Ishikawa (cell line): ENCODE data around the gene SPCS3.

Experiments
- CEBPB ChIP-seq: IDR thresholded peaks from 2 replicates; pipeline ENCODE4 v1.6.1; 2012
- CREB1 ChIP-seq: IDR thresholded peaks from 2 replicates; pipeline ENCODE4 v1.6.1; 2012; ENCODE audit warnings: low read depth
- EGR1 ChIP-seq: IDR thresholded peaks from 2 replicates; pipeline ENCODE4 v1.6.1; 2012
- EP300 ChIP-seq: IDR thresholded peaks from 2 replicates; pipeline ENCODE4 v1.6.1; 2012; ENCODE audit warnings: borderline replicate concordance
- FOXM1 ChIP-seq: IDR thresholded peaks from 2 replicates; pipeline ENCODE4 v1.6.1; 2012; ENCODE audit warnings: low read depth, borderline replicate concordance
- MAX ChIP-seq: IDR thresholded peaks from 2 replicates; pipeline ENCODE4 v1.6.1; 2012
- NFIC ChIP-seq: IDR thresholded peaks from 2 replicates; pipeline ENCODE4 v1.6.1; 2012
- RAD21 ChIP-seq: IDR thresholded peaks from 2 replicates; pipeline ENCODE4 v1.6.1; 2012; ENCODE audit warnings: low read depth
- REST ChIP-seq: IDR thresholded peaks from 2 replicates; pipeline ENCODE4 v1.6.1; 2012; ENCODE audit warnings: low read depth, mild to moderate bottlenecking
- TAF1 ChIP-seq: IDR thresholded peaks from 2 replicates; pipeline ENCODE4 v1.6.1; 2012; ENCODE audit warnings: low read depth, mild to moderate bottlenecking
- TCF12 ChIP-seq: IDR thresholded peaks from 2 replicates; pipeline ENCODE4 v1.6.1; 2012; ENCODE audit warnings: low read depth
- TEAD4 ChIP-seq: IDR thresholded peaks from 2 replicates; pipeline ENCODE4 v1.6.1; 2012
- USF1 ChIP-seq: IDR thresholded peaks from 2 replicates; pipeline ENCODE4 v1.6.1; 2012
- YY1 ChIP-seq: IDR thresholded peaks from 2 replicates; pipeline ENCODE4 v1.6.1; 2012; ENCODE audit warnings: low read depth
- ZBTB7A ChIP-seq: IDR thresholded peaks from 2 replicates; pipeline ENCODE4 v1.6.1; 2012; ENCODE audit warnings: low read depth

The SPCS3 gene

GRCh38 chr4:176363072-176363471 is 43.3 kb downstream of the SPCS3 start:
- TF ChIP-seq TCF12 (no peak), EGR1 (no peak), MAX (no peak), YY1 (no peak), CREB1 (no peak), REST (no peak), EP300 (no peak), TEAD4 (no peak), FOXM1 (no peak), ZBTB7A (no peak), USF1 (no peak), RAD21 (no peak), TAF1 (no peak), CEBPB (no peak)

- no peak for TF ChIP-seq TAF1
- no peak for TF ChIP-seq FOXM1
- TF ChIP-seq ZBTB7A, result no peak
- no peak for TF ChIP-seq RAD21
- TF ChIP-seq TEAD4, result no peak
- no peak for TF ChIP-seq CREB1
- TF ChIP-seq EP300, result no peak
These were observed 48.2 kb downstream of the SPCS3 start for GRCh38 chr4:176367771-176368465.

GRCh38 chr4:176376032-176376614 is 56.4 kb downstream of the SPCS3 start:
- TF ChIP-seq USF1 (no peak), EP300 (no peak), RAD21 (peak; percentile 53), CEBPB (no peak)

- no peak for TF ChIP-seq EP300
- peak; percentile 67 for TF ChIP-seq RAD21
These were observed 58.0 kb downstream of the SPCS3 start for GRCh38 chr4:176377780-176378179.

- TF ChIP-seq YY1 (no peak), MAX (no peak), USF1 (no peak), EGR1 (no peak), TEAD4 (no peak), CREB1 (no peak), TCF12 (no peak), TAF1 (no peak), FOXM1 (no peak), ZBTB7A (no peak), CEBPB (no peak), RAD21 (no peak), NFIC (no peak), REST (no peak), EP300 (no peak)
These were observed 60.8 kb downstream of the SPCS3 start for GRCh38 chr4:176380352-176381157.
